Colonic mucosa (tissue), 4 donors: Measurements from ENCODE around the gene CEACAM4. TPM values are rescaled to one million over a fixed set of nuclear protein-coding genes. Genes with fewer than 3 reads are reported as not detected.
"Not testable (repeated sequence)": the region's sequence is repeated elsewhere in the genome, so short reads cannot be mapped to it uniquely, and the experiment has no call there.

Source experiments
- DNase-seq: peaks from one replicate; pipeline ENCODE4 v3.0.0-alpha.2; 2020
- H3K27ac ChIP-seq: fragments of 200-600 bp; one replicate; pipeline ENCODE4 v1.8.0; 2021
- H3K27me3 ChIP-seq: fragments of 200-600 bp; one replicate; pipeline ENCODE4 v1.8.0; 2021
- H3K36me3 ChIP-seq: fragments of 200-600 bp; one replicate; pipeline ENCODE4 v1.8.0; 2021
- H3K4me1 ChIP-seq: fragments of 200-600 bp; one replicate; pipeline ENCODE4 v1.8.0; 2021; ENCODE audit warnings: mild to moderate bottlenecking
- H3K4me3 ChIP-seq: fragments of 200-600 bp; one replicate; pipeline ENCODE4 v1.8.0; 2021
- H3K9ac ChIP-seq, 2 donors: one replicate each; pipeline ENCODE4 v1.7.0; 2013; ENCODE audit warnings: control low read depth in 2 of 2, low read depth in 2 of 2, low read length in 2 of 2
- H3K9me3 ChIP-seq: fragments of 200-600 bp; one replicate; pipeline ENCODE4 v1.8.0; 2021
- intact Hi-C: fragments of 100-400 bp; cut with DNase I; formaldehyde crosslinking; loops from one replicate; pipeline ENCODE4 v1.14.1; 2022
- total RNA-seq, 2 donors: library from RNA; stranded (reverse); fragmentation: NEBNext Ultra II Directional in 1 of 2; extraction: Animal tissue kit (Norgen Biotek cat#: 25700) in 1 of 2; gene quantifications; one replicate each; pipeline ENCODE4 v1.2.1, GENCODE V29; 2021
- TF ChIP-seq, protein P1 (sequence below): fragments of 200-600 bp; IDR thresholded peaks from one replicate; pipeline ENCODE4 v1.8.0; 2022; ENCODE audit warnings: antibody characterized with exemption, mild to moderate bottlenecking
- donor health status: healthy.
- donor health status: DM: no; HTN: no; CAD: no.
- donor health status: DM: no; HTN: no; CAD: no.

CEACAM4 gene
- not detected for total RNA-seq

DNA sequence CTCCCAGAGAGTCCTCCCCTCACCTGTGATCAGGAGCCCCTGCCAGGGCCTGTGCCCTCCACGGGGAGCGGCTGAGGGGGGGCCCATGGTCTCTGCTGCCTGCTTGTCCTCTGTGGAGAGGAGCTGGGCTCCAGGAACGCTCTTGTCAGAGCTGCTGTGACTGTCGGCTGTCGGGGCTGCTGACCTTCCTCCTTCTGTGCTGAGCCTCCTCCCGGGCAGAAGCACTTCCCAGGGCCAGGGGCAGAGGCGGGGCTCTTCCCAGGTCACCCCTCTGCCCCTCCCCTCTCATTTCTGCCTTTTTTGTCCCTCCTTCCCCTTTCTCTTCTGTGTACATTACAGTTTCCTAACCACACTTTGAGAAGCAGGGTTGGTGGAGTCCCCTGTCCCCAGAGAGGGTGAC is at the start of gene CEACAM4:
Gene CEACAM4 (minus strand): TSS at position 198 of the 400 bp plus-strand sequence. CDS start 111 bp downstream, at position 87.
- Histone ChIP-seq H3K4me3 (no peak within 1 kb of the TSS), H3K9ac (no peak within 1 kb of the TSS), H3K4me1 (no peaks in the 10 kb centered on the region), H3K36me3 (no peaks in the 10 kb centered on the region), H3K27ac (no peak within 1 kb of the TSS), H3K9me3 (no peaks in the 10 kb centered on the region), H3K27me3 (no peaks in the 10 kb centered on the region)
- TF ChIP-seq, protein P1, sequence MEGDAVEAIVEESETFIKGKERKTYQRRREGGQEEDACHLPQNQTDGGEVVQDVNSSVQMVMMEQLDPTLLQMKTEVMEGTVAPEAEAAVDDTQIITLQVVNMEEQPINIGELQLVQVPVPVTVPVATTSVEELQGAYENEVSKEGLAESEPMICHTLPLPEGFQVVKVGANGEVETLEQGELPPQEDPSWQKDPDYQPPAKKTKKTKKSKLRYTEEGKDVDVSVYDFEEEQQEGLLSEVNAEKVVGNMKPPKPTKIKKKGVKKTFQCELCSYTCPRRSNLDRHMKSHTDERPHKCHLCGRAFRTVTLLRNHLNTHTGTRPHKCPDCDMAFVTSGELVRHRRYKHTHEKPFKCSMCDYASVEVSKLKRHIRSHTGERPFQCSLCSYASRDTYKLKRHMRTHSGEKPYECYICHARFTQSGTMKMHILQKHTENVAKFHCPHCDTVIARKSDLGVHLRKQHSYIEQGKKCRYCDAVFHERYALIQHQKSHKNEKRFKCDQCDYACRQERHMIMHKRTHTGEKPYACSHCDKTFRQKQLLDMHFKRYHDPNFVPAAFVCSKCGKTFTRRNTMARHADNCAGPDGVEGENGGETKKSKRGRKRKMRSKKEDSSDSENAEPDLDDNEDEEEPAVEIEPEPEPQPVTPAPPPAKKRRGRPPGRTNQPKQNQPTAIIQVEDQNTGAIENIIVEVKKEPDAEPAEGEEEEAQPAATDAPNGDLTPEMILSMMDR, result no peak
- no peak for DNase-seq
- intact Hi-C loops, result no loop called here

DNA sequence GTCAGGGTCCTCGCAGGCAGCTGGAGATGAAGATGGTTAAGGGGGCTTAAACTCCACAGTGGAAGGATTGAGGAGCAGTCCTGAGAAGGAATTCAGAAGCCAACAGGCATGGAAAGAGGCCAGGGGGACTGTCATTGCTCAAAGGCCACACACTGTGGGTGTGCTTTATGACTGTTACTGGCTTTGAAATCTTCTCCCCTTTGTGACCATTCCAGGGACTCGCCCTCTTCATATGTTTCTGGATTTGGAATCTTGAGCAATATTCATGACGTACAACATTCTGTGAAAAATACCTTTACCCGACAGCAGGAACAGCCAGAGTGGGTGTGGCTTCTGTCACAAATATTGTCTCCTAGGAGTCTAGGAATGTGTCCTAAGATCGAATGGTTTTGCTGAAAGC is 44.6 kb upstream of the CEACAM4 start:
- TF ChIP-seq, protein P1, result no peak
- H3K9ac ChIP-seq, result peak overlapping the region; percentile 48 to 59
- intact Hi-C loops, result no loop called here
- no peaks in the 10 kb centered on the region for H3K36me3 ChIP-seq
- H3K4me1 ChIP-seq, result no peaks in the 10 kb centered on the region
- peak; percentile 64 for DNase-seq
- H3K4me3 ChIP-seq, result no peak overlapping the region
- H3K27me3 ChIP-seq, result no peaks in the 10 kb centered on the region
- peak overlapping the region; percentile 66 for H3K27ac ChIP-seq
- H3K9me3 ChIP-seq, result no peaks in the 10 kb centered on the region

DNA sequence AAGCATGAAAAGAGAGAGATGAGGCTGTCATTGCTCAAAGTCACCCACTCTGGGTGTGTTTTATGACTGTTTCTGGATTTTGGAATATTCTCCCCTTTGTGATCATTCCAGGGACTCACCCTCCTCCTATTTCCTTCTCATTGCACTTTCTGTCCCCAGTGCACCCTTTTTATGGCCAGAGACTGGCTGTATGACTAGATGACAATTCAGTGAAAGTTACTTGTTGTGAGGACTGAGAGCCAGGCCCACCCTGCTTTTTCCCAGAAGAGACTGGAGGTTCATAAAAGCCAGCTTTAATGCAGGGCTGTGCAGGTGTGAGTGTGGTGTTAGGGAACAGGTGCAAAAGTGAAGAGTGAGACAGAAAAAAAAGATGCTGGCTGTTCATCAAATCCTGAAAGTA is 43.9 kb upstream of the CEACAM4 start:
- DNase-seq, result no peak
- Histone ChIP-seq H3K4me1 (no peaks in the 10 kb centered on the region), H3K9me3 (no peaks in the 10 kb centered on the region), H3K36me3 (no peaks in the 10 kb centered on the region), H3K27me3 (no peaks in the 10 kb centered on the region), H3K27ac (peak overlapping the region; percentile 66), H3K4me3 (no peak overlapping the region), H3K9ac (peak overlapping the region in 1 of 2 donors; percentile 48)
- intact Hi-C loops, result no loop called here
- TF ChIP-seq, protein P1, result no peak

DNA sequence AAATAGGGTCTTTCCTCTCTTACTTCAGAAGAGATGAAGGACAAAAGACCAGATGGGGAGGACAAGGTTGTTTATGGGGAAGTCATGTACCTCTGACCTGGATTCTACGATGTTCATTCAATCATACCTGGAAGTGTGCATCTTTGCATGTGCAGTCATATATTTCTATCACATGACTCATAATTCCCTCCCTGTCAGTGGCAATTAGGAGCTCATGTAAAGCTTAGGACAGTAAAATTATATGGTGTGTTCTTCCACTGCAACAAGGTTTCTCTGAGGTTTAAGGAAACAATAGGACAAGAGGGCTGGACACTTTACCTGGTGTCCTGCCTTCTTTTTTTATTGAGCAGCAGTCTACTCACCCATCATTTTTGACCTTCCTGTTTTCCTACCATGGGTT is 41.4 kb upstream of the CEACAM4 start:
- Histone ChIP-seq H3K27ac (peak overlapping the region; percentile 51), H3K9ac (no peak overlapping the region), H3K4me1 (no peaks in the 10 kb centered on the region), H3K4me3 (no peak overlapping the region), H3K36me3 (no peaks in the 10 kb centered on the region), H3K27me3 (no peaks in the 10 kb centered on the region), H3K9me3 (no peaks in the 10 kb centered on the region)
- TF ChIP-seq, protein P1, result no peak
- intact Hi-C loops, result no loop called here
- no peak for DNase-seq

DNA sequence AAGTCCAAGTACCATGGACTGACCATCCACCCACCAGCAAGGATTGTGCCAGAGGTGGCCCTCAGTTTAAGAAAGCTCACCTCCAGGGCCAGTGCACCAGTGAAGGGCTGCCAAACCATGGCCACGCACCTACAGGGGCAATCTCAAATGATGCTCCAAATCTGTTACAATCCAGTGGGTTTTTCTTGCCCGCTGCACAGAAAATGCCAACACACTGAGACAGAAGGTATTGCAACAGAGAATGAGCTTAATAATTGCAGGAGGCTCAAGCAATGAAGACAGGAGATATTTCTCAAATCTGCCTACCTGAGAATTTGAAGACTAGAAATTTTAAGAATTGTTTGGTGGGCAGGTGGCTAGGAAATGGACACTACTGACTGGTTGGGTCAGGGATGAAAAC is 39.2 kb upstream of the CEACAM4 start:
- no peaks in the 10 kb centered on the region for H3K27me3 ChIP-seq
- H3K4me1 ChIP-seq, result no peaks in the 10 kb centered on the region
- DNase-seq, result no peak
- intact Hi-C loops, result no loop called here
- no peak overlapping the region for H3K4me3 ChIP-seq
- H3K36me3 ChIP-seq, result no peaks in the 10 kb centered on the region
- TF ChIP-seq, protein P1, result no peak
- no peaks in the 10 kb centered on the region for H3K9me3 ChIP-seq
- no peak overlapping the region for H3K9ac ChIP-seq
- H3K27ac ChIP-seq, result no peak overlapping the region

DNA sequence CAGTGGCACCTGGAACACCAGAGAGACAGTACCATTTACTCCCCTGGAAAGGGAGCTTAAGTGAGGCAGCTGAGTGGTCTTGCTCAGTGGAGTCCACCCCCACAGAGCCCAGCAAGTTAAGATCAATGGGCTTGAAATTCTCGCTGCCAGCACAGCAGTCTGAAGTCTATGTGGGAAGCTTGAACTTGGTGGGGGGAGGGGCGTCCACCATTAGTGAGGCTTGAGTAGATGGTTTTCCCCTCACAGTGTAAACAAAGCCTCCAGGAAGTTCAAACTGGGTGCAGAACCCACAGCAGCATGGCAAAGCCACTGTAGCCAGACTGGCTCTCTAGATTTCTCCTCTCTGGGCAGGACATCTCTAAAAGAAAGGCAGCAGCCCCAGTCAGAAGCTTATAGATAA is 30.3 kb upstream of the CEACAM4 start:
- no peak for DNase-seq
- H3K27me3 ChIP-seq, result no peaks in the 10 kb centered on the region
- TF ChIP-seq, protein P1, result no peak
- no peak overlapping the region for H3K27ac ChIP-seq
- intact Hi-C loops, result no loop called here
- H3K9me3 ChIP-seq, result no peaks in the 10 kb centered on the region
- H3K9ac ChIP-seq, result no peak overlapping the region
- no peaks in the 10 kb centered on the region for H3K4me1 ChIP-seq
- no peak overlapping the region for H3K4me3 ChIP-seq
- H3K36me3 ChIP-seq, result no peaks in the 10 kb centered on the region

DNA sequence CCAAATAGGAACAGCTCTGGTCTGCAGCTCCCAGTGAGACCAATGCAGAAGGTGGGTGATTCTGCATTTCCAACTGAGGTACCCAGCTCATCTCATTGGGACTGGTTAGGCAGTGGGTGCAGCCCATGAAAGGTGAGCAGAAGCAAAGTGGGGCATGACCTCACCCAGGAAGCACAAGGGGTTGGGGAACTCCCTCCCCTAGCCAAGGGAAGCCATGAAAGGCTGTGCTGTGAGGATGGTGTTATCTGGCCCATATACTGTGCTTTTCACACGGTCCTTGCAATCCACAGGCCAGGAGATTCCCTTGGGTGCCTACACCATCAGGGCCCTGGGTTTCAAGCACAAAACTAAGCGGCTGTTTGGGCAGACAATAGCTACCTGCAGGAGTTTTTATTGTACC is 29.9 kb upstream of the CEACAM4 start:
- H3K4me1 ChIP-seq, H3K36me3 ChIP-seq, intact Hi-C loops, H3K4me3 ChIP-seq, H3K27me3 ChIP-seq, H3K27ac ChIP-seq, H3K9ac ChIP-seq, H3K9me3 ChIP-seq, DNase-seq: not testable (repeated sequence)
